GM12891 (cell line): ENCODE measurements around the gene CDK10.

Experiments used
- DNase-seq: peaks from one replicate; pipeline ENCODE4 v3.0.0; 2011; ENCODE audit warnings: low spot score; ENCODE audit not compliant: insufficient read length
- FAIRE-seq: peaks from 2 replicates; lab custom pipeline; 2011; peaks lifted over from hg19 to GRCh38; lab: Jason Lieb, UNC
- PAX5 ChIP-seq: IDR thresholded peaks from 2 replicates; pipeline ENCODE4 v1.6.1; 2011; ENCODE audit warnings: low read length, moderate library complexity, mild to moderate bottlenecking; ENCODE audit not compliant: insufficient read depth, severe bottlenecking
- POLR2A ChIP-seq: IDR thresholded peaks from 2 replicates; pipeline ENCODE4 v1.6.1; 2011; ENCODE audit warnings: low read depth, low read length, control low read depth
- POLR2AphosphoS5 ChIP-seq: IDR thresholded peaks from 2 replicates; pipeline ENCODE4 v1.6.1; 2011; ENCODE audit warnings: low read depth, low read length, control low read depth
- POU2F2 ChIP-seq: IDR thresholded peaks from 2 replicates; pipeline ENCODE4 v1.6.1; 2011; ENCODE audit warnings: low read depth, mild to moderate bottlenecking, control low read depth, low read length, moderate library complexity
- SPI1 ChIP-seq: IDR thresholded peaks from 2 replicates; pipeline ENCODE4 v1.6.1; 2011; ENCODE audit warnings: low read depth, low read length, control low read depth
- TAF1 ChIP-seq: IDR thresholded peaks from 2 replicates; pipeline ENCODE4 v1.6.1; 2011; ENCODE audit warnings: low read depth, low read length, control low read depth

The CDK10 gene

GRCh38 chr16:89722392-89723278 lies 36.1 kb downstream of the CDK10 start:
- DNase-seq (peak; percentile 56), FAIRE-seq (peak; percentile 88)
- TF ChIP-seq POU2F2 (no peak), SPI1 (no peak), TAF1 (no peak), POLR2A (no peak; the same call in 1 of the 2 replicates), POLR2AphosphoS5 (no peak), PAX5 (no peak)

DNA sequence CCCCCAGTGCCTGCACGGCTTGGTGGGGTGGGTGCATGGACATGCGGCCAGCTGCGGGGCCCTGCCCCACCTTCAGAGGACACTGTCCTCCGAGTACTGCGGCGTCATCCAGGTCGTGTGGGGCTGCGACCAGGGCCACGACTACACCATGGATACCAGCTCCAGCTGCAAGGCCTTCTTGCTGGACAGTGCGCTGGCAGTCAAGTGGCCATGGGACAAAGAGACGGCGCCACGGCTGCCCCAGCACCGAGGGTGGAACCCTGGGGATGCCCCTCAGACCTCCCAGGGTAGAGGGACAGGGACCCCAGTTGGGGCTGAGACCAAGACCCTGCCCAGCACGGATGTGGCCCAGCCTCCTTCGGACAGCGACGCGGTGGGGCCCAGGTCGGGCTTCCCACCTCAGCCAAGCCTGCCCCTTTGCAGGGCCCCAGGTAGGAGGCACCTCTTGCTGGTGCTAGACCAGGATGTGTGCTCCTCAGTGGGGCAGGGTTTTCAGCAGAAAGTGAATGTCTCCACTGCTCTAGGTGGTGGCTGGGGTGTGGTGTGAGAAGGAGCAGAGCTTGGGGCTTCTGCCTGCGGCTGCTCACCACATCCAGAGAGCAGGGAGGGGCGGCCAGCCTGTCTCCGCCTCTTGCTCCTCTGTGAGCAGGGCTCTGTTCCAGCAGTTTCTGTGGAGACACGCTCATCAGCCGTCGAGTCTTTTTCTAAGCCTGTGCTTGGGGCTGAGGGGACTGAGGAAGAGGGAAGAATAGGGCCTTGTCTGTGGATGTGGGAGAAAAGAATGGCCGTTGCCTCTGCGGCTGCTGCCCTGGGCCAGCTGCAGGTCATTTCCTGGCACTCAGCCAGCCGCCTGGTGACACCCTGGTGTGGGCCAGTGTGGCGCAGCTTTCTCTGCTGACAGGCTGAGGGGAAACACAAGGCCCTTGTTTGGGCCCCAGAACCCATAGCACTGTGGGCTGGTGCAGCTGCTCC lies 37.1 kb downstream of the CDK10 start:
- FAIRE-seq = no peak
- no peak for DNase-seq
- no peak for TF ChIP-seq SPI1
- 0 out of 2 replicates have a peak, but pooled peaks have one; percentile 22 for TF ChIP-seq POLR2A

DNA sequence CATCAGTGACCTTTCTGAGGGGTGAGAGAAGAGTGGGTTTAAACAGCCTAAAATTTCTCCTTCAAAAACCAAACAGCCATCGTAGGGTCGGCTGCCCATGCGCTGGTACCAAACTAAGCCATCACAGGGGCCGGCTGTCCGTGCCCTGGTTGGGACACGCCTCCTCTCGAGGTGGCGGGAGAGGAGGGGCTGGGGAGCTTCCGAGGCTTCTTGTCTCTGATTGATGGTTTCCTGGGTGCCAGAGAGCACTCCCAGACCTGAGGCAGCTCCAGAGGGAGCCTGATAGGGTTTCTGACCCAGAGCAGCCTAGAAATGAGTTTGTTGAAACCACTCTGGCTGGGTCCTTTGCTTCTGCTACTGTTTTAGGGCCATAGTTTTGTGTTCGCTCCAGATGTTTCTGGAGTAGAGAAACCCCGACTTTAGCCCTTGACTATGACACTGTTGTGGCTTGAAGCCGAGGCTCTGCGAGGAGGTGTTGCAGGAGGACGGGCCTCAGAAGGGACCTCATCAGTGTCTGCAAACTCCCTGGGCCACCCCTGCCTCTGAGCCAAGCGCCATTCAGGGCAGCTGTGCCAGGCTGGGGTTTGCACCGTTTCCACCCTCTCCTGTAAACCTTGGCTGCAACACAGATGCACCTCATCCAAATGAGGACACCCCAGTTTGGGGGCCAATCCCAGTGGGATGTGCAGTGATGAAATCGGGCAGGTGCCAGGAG lies 41.1 kb downstream of the CDK10 start:
- DNase-seq (no peak), FAIRE-seq (no peak)
- TF ChIP-seq PAX5 (no peak), SPI1 (no peak), POLR2A (no peak), POLR2AphosphoS5 (no peak), POU2F2 (no peak), TAF1 (no peak)

DNA sequence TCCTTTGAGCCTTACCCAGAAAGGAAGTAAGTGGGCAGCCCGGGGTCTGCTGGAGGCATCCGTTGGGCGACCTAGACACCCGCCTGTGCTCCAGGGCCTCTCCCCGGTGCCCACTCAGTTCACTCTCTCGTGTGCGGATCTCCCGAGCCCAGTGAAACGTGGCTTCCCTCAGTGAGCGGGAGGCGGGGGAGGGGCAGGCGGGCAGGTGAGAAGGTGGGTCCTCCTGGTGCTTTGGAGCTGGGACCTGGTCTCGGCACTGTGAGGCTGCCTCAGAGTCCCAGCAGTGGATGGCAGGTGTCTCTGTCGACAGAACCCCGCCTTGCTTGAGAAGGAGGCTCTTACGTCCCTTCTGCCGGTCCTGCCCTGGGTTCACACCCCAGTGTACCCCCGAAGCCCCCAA lies 42.8 kb downstream of the CDK10 start:
- no peak for TF ChIP-seq SPI1
- no peak; the same call in 1 of the 2 replicates for TF ChIP-seq POLR2AphosphoS5
- no peak for TF ChIP-seq PAX5
- no peak for FAIRE-seq
- no peak for DNase-seq

GRCh38 chr16:89729863-89730593 lies 43.5 kb downstream of the CDK10 start:
- DNase-seq (no peak), FAIRE-seq (no peak)
- TF ChIP-seq POLR2A = no peak
- no peak for TF ChIP-seq POU2F2
- no peak for TF ChIP-seq PAX5
- TF ChIP-seq SPI1 = no peak
- TF ChIP-seq POLR2AphosphoS5 = no peak; the same call in 1 of the 2 replicates
- TF ChIP-seq TAF1 = no peak

DNA sequence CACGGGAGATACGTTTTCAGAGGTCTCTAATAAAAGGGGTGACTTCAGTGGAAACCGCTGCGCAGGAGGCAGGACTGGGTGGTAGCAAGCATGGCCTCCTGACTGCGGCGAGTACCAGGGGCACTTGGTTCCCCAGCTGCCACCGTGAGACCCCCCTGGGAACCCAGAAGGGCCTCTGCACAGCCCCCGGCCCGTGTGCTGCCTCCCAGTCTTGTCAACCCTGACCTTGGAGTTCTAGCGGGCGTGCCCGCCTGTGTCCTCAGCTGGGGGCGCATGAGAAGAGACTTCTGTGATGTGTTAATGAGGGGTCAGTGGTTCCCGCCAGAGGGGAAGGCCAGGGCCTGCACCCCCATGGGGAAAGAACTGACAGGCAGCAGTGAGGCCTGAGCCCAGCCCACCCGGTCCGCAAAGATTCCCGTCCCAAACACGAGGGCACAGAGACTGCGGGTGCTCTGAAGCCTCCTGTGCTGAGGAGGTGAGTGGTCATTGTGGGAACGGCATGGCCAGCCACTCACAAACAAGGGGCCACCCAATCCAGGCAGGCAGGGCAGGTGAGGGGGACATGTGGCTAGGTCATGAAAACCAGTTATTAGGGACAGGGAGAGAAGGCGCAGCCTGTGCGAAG lies 44.2 kb downstream of the CDK10 start:
- no peak for FAIRE-seq
- no peak for TF ChIP-seq POU2F2
- peak; percentile 35; the same call in 1 of the 2 replicates for TF ChIP-seq POLR2AphosphoS5
- no peak for TF ChIP-seq PAX5
- TF ChIP-seq TAF1 = no peak
- no peak for TF ChIP-seq SPI1
- TF ChIP-seq POLR2A = peak; percentile 14; the same call in 1 of the 2 replicates
- DNase-seq = no peak

DNA sequence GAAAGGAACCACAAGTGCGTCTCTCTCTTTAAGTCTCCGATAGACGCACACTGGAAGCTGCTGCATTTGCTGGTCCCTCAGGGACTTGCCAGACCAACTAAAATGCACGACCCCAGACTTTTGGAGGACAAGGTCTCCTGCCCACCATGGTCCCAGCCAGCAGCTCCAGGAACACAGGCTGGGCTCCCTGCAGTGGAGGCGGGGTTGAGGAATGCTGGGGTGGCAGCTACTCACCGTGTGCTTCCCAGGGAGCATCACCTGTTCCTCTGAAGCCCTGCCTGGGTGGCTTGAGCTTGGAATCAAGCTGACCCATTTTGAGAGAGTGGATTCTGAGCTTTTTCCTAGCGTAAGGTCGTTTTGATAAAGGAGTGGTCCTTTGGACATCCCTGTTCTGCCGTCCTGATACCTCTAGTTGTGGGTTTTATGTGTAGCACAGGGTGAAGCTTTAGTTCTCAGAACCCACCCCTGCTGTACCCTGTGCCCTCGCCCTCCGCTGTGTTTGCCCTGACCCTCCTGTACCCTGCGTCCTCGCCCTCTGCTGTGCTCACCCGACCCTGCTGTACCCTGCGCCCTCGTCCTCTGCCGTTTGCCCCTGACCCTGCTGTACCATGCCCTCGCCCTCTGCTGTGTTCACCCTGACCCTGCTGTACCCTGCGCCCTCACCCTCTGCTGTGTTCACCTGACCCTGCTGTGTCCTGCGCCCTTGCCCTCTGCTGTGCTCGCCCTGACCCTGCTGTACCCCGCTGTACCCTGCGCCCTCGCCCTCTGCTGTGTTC lies 45.8 kb downstream of the CDK10 start:
- no peak for FAIRE-seq
- no peak for DNase-seq
- TF ChIP-seq POLR2AphosphoS5 = no peak
- peak; percentile 47; the same call in 1 of the 2 replicates for TF ChIP-seq POLR2A

DNA sequence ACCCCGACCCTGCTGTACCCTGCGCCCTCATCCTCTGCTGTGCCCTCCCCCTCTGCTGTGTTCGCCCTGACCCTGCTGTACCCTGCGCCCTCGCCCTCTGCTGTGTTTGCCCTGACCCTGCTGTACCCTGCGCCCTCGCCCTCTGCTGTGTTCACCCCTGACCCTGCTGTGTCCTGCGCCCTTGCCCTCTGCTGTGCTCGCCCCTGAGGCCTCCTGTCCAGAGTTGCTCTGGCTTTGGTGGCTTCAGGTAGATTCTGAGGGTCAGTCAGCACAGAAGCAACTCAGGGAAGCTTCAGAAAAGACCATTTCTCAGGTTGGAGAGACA lies 46.4 kb downstream of the CDK10 start:
- no peak for FAIRE-seq
- no peak for DNase-seq
- TF ChIP-seq POLR2AphosphoS5 (no peak), POLR2A (no peak), TAF1 (no peak), POU2F2 (no peak), SPI1 (no peak), PAX5 (no peak)
